GM13976 (cell line): ENCODE data around the gene LGALS9.

Source experiments
- DNase-seq: peaks from one replicate; pipeline ENCODE4 v3.0.0; 2012; ENCODE audit warnings: low spot score
- CTCF ChIP-seq: IDR thresholded peaks from 2 replicates; pipeline ENCODE4 v1.5.1; 2012; ENCODE audit warnings: borderline replicate concordance, mild to moderate bottlenecking; ENCODE audit not compliant: insufficient read depth; ENCODE audit errors: extremely low read depth, missing control alignments, control extremely low read depth
- in situ Hi-C: fragments of 300-500 bp; cut with MboI; formaldehyde crosslinking; loops from one replicate; pipeline ENCODE4 v1.12.0; 2022; ENCODE audit warnings: low sequenced_read_pairs, mixed read lengths, inconsistent platforms; ENCODE audit not compliant: unreplicated experiment

The LGALS9 gene

GRCh38 chr17:27590864-27591263 is 40.1 kb upstream of the LGALS9 start:
- in situ Hi-C loops, result loop anchor here (10.0 to 25.0 kb wide), 3 partner anchors 136 to 529 kb away; partner anchors contain the start of gene KSR1
- TF ChIP-seq CTCF, result no peak
- no peak for DNase-seq

GRCh38 chr17:27591986-27592385 is 39.0 kb upstream of the LGALS9 start:
- DNase-seq, result no peak
- no peak for TF ChIP-seq CTCF
- in situ Hi-C loops, result loop anchor here (10.0 to 25.0 kb wide), 3 partner anchors 137 to 530 kb away; partner anchors contain the start of gene KSR1

DNA sequence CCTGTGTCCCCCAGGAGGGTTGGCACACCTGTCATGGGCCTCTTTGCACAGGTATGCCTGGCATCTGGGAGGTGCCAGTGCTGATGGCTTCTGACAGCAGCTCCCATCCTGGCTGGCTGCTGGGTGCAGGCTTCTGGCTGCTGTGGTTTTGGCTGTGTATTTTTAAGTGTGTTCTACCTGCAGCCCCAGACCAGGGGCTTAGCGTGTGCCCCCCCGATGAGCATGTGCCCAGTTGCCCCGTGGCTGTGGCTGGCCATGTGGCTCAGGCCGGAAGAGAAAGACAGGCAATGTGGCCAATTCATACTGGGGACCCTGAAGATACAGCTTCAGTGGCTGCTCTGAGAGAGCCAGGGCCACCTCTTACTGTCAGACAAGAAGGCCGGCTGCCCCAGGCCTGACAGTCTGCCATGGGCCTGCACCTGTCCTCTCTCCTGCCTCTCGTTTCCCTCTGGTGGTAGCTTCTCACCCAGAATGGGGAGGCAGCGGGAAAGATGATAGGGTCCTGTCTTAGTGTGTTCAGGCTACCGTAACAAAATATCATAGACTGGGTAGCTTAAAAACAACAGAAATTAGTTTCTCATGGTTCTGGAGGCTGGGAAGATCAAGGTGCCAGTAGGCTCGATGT is 37.6 kb upstream of the LGALS9 start:
- in situ Hi-C loops, result loop anchor here (10.0 to 25.0 kb wide), 3 partner anchors 139 to 531 kb away; partner anchors contain the start of gene KSR1
- no peak for DNase-seq
- TF ChIP-seq CTCF, result no peak

DNA sequence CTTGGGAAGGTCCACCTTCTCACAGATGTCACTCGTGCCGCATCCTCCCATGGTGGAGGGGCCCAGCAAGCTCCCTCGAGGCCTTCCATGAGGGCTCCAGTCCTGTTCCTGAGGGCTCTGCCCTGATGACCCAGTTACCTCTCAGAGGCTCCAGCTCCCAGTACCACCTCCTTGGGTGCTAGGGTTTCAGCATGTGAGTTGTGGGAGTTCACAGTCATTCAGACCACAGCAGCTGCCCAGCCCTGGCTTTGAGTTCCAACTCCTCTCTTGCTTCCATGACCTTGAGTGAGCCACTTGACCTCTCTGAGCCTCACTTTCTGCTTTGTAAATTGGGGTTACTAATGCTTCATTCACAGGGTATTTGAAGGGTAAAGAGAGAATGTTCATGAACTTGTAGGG is 37.1 kb upstream of the LGALS9 start:
- DNase-seq, result no peak
- no peak for TF ChIP-seq CTCF
- in situ Hi-C loops, result loop anchor here (10.0 to 25.0 kb wide), 3 partner anchors 139 to 532 kb away; partner anchors contain the start of gene KSR1

GRCh38 chr17:27595208-27595607 is 35.8 kb upstream of the LGALS9 start:
- TF ChIP-seq CTCF, result no peak
- in situ Hi-C loops, result loop anchor here (10.0 to 25.0 kb wide), 3 partner anchors 140 to 533 kb away; partner anchors contain the start of gene KSR1
- no peak for DNase-seq

GRCh38 chr17:27596096-27596495 is 34.9 kb upstream of the LGALS9 start:
- in situ Hi-C loops, result loop anchor here (10.0 to 25.0 kb wide), 3 partner anchors 141 to 534 kb away; partner anchors contain the start of gene KSR1
- no peak for TF ChIP-seq CTCF
- DNase-seq, result no peak
